ENCODE results near the gene ZXDC.

The ZXDC gene

DNA sequence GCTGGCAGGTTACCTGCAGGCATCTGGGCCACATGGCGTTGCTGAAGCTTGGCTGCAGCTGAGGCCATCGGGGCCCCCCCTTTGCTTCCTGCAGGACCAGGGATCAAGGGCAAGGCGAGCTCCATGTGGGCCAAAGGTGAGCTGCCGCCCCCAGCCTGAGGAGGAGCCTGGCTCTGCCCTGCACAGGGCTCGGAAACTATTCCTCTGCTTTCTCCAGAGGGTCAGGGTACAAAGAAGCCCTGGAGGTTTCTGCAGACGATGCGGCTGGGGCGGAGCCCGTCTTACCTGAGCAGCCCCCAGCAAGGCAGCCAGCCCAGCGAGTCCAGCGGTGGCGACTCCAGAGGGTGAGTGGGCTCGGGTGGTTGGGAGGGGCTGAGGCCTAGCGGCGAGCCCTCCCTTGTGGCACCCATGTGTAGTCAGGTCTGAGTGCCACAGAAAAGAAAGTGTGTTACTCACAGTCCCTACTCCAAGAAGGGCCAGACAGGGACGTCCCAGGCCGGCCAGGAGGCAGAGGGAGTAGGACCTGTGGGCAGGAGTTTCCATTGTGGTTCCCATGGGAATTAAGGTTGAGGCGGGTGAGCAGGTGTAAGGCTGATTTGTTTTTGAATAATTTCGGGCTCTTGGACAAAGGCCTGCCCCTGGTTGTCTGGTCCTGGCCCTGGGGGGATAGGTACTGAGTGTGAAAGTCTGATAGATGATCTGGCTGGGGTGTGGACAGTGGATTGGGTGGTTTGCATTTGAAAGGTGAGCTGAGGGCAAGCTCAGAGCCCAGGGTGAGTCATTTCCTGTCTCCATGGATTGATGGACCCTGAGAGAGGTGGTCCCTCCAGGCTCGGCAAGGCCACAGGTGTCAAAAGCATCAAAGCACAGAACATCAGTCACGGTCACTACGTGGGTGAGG, 55.6 kb downstream of the ZXDC start:
- Histone ChIP-seq H3K4me1 (ENCODE audit: control insufficient read depth, insufficient read depth, low read length, unreplicated experiment) (peaks cover 6% of the 10 kb centered on the region), H3K27ac (ENCODE audit: low read depth, low read length) (no peak overlapping the region), H3K4me3 (ENCODE audit: low read depth, low read length) (no peak overlapping the region), H3K79me2 (ENCODE audit: control insufficient read depth, insufficient read depth, low read length, unreplicated experiment) (no peaks in the 10 kb centered on the region), H3K36me3 (ENCODE audit: insufficient read depth, low read length) (no peaks in the 10 kb centered on the region), H3K27me3 (ENCODE audit: insufficient read depth, low read length) (peaks cover 18% of the 10 kb centered on the region), H2AFZ (ENCODE audit: low read length, unreplicated experiment) (no peak overlapping the region)

DNA sequence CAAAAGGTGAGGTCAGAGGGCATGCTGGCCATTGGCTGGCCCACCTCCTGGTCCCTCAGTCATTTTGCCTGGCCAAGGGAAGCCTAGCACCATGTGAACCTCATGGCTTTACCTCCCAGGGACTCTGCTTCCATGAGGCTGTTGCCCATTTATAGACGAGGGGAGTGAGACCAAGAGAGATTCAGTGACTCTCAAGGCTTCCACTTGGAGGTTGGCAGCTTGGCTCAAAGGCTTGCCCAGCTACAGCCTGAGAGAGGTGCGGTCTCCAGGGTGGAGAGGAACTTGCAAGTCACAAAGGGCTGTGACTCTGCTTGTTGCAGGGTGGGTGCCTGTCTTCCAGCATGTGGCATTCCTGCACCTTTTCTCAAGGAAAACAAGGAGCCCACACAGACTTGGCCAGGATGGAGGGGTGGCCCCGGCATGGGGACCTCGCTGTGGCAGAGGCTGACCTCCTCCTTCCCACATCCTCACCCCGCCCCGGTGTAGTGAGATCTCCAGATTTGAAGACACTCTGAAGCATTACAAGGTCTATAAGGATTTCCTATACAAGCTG, 56.5 kb downstream of the ZXDC start:
- Histone ChIP-seq H3K4me1 (ENCODE audit: control insufficient read depth, insufficient read depth, low read length, unreplicated experiment) (peaks cover 6% of the 10 kb centered on the region), H3K4me3 (ENCODE audit: low read depth, low read length) (no peak overlapping the region), H3K79me2 (ENCODE audit: control insufficient read depth, insufficient read depth, low read length, unreplicated experiment) (no peaks in the 10 kb centered on the region), H2AFZ (ENCODE audit: low read length, unreplicated experiment) (no peak overlapping the region), H3K36me3 (ENCODE audit: insufficient read depth, low read length) (no peaks in the 10 kb centered on the region), H3K27me3 (ENCODE audit: insufficient read depth, low read length) (peaks cover 18% of the 10 kb centered on the region), H3K27ac (ENCODE audit: low read depth, low read length) (no peak overlapping the region)

DNA sequence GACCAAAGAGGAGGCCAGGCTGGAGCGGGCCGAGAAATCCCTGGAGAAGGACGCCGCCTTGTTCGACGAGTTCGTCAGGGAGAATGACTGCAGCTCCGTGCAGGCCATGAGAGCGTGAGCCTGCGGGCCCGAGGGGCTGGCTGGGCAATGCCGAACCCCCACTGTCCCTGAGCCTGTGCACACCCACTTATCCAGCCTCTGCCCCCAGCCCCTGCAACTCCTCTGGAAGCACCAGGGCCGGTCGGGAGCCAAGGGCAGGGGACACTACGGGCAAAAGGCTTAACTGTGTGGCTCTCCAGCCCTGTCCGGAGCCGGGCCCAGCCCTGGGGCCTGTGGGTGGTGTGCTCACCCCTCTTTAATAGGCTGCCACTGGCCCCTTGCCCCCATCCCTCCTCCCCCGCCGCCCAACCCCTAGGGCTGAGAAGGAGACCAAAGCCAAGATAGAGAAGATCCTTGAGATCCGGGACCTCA, 57.0 kb downstream of the ZXDC start:
- Histone ChIP-seq H3K79me2 (ENCODE audit: control insufficient read depth, insufficient read depth, low read length, unreplicated experiment) (no peaks in the 10 kb centered on the region), H3K4me1 (ENCODE audit: control insufficient read depth, insufficient read depth, low read length, unreplicated experiment) (peaks cover 6% of the 10 kb centered on the region), H3K36me3 (ENCODE audit: insufficient read depth, low read length) (no peaks in the 10 kb centered on the region), H2AFZ (ENCODE audit: low read length, unreplicated experiment) (no peak overlapping the region), H3K4me3 (ENCODE audit: low read depth, low read length) (no peak overlapping the region), H3K27ac (ENCODE audit: low read depth, low read length) (no peak overlapping the region), H3K27me3 (ENCODE audit: insufficient read depth, low read length) (peaks cover 24% of the 10 kb centered on the region)

DNA sequence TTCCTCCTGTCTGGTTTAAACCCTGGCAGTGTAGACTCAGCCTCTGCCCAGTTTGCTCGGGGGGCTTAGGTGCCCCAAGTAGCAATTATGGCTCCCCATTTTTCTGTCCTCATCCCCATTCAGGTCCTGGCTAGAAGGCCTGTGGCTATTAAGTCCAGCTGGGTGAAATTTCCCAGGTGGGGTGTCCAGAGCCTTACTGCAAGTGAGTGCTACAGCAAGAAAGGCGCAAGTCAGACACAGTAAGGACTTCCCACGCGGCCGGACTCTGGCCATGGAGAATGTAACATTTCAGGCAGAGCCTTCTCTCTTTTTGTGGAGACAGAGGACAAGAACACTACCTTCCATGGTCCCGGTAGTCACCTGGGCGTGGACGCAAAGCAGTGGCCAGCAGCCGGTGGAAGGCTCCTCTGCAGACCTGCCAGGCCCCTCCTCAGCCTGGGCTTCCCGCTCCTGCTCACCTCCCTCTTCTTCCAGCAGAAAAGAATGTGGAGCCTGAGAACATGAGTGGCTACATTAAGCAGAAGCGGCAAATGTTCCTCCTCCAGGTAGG, 57.6 kb downstream of the ZXDC start:
- H2AFZ ChIP-seq (ENCODE audit: low read length, unreplicated experiment), result no peak overlapping the region
- H3K4me1 ChIP-seq (ENCODE audit: control insufficient read depth, insufficient read depth, low read length, unreplicated experiment), result peaks cover 6% of the 10 kb centered on the region
- no peaks in the 10 kb centered on the region for H3K79me2 ChIP-seq (ENCODE audit: control insufficient read depth, insufficient read depth, low read length, unreplicated experiment)
- H3K36me3 ChIP-seq (ENCODE audit: insufficient read depth, low read length), result no peaks in the 10 kb centered on the region
- H3K27ac ChIP-seq (ENCODE audit: low read depth, low read length), result no peak overlapping the region
- no peak overlapping the region for H3K4me3 ChIP-seq (ENCODE audit: low read depth, low read length)
- peaks cover 29% of the 10 kb centered on the region for H3K27me3 ChIP-seq (ENCODE audit: insufficient read depth, low read length)

DNA sequence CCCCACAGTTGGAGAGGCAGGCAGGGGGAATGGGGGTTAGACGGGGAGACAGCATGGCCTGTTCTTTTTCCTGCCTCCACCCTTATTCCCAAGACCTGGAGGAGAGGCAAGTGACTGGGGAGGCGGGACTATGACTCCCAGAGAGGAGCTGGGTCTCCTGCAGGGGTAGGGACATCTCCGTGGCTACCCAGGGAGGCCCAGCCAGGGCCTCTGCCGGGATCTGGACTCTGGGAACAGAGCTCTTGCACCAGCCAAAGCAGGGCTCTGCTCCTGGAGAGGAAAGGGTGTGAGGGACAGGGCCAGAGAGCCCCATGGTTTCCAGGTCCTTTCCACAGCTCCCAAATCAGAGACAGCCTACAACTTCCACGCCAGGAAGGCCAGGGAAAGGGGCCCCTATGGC, 58.2 kb downstream of the ZXDC start:
- H3K27me3 ChIP-seq (ENCODE audit: insufficient read depth, low read length), result peaks cover 34% of the 10 kb centered on the region
- H3K79me2 ChIP-seq (ENCODE audit: control insufficient read depth, insufficient read depth, low read length, unreplicated experiment), result no peaks in the 10 kb centered on the region
- H2AFZ ChIP-seq (ENCODE audit: low read length, unreplicated experiment), result no peak overlapping the region
- H3K4me3 ChIP-seq (ENCODE audit: low read depth, low read length), result no peak overlapping the region
- peaks cover 6% of the 10 kb centered on the region for H3K4me1 ChIP-seq (ENCODE audit: control insufficient read depth, insufficient read depth, low read length, unreplicated experiment)
- no peak overlapping the region for H3K27ac ChIP-seq (ENCODE audit: low read depth, low read length)
- no peaks in the 10 kb centered on the region for H3K36me3 ChIP-seq (ENCODE audit: insufficient read depth, low read length)

- no peak overlapping the region for H3K27ac ChIP-seq (ENCODE audit: low read depth, low read length)
- H3K27me3 ChIP-seq (ENCODE audit: insufficient read depth, low read length), result peaks cover 40% of the 10 kb centered on the region
- no peak overlapping the region for H2AFZ ChIP-seq (ENCODE audit: low read length, unreplicated experiment)
- no peak overlapping the region for H3K4me3 ChIP-seq (ENCODE audit: low read depth, low read length)
- peaks cover 6% of the 10 kb centered on the region for H3K4me1 ChIP-seq (ENCODE audit: control insufficient read depth, insufficient read depth, low read length, unreplicated experiment)
- H3K79me2 ChIP-seq (ENCODE audit: control insufficient read depth, insufficient read depth, low read length, unreplicated experiment), result no peaks in the 10 kb centered on the region
- H3K36me3 ChIP-seq (ENCODE audit: insufficient read depth, low read length), result no peaks in the 10 kb centered on the region
These were observed 58.7 kb downstream of the ZXDC start for GRCh38 chr3:126416943-126417342.

- H3K36me3 ChIP-seq (ENCODE audit: insufficient read depth, low read length), result no peaks in the 10 kb centered on the region
- H3K27me3 ChIP-seq (ENCODE audit: insufficient read depth, low read length), result peaks cover 49% of the 10 kb centered on the region
- no peak overlapping the region for H3K27ac ChIP-seq (ENCODE audit: low read depth, low read length)
- H3K4me3 ChIP-seq (ENCODE audit: low read depth, low read length), result no peak overlapping the region
- H3K79me2 ChIP-seq (ENCODE audit: control insufficient read depth, insufficient read depth, low read length, unreplicated experiment), result no peaks in the 10 kb centered on the region
- no peak overlapping the region for H2AFZ ChIP-seq (ENCODE audit: low read length, unreplicated experiment)
- peaks cover 6% of the 10 kb centered on the region for H3K4me1 ChIP-seq (ENCODE audit: control insufficient read depth, insufficient read depth, low read length, unreplicated experiment)
These were observed 59.8 kb downstream of the ZXDC start for GRCh38 chr3:126415661-126416591.

DNA sequence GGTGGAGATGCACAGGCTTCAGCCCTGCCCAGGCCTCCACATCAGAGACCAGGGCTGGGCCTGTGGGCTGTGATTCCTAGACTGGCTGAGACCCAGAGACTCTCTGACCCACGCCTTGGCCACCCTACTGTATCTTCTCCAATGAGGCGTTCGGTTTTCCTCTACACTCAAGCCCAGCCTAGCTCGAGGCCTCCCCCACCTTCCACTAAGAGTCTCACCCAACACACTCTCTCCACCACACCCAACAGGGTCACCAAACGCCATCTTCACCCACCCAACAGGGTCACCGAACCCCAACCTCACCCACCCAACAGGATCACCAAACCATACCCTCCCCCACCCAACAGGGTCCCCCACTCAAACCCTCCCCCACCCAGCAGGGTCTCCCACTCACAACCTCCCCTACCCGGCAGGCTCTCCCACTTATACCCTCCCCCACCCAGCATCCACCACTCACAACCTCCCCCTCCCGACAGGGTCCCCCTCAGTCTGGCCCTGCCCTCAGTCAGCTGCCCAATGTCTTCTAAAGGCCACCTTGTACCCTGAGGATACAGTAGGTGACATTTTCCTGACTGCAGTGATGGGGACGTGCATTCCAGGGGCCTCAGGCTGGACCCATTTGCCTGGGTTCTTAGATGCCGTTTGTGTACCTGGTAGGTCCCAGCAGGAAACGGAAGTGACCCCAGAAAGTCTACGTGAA, 60.6 kb downstream of the ZXDC start:
- Histone ChIP-seq H3K36me3 (ENCODE audit: insufficient read depth, low read length) (no peaks in the 10 kb centered on the region), H3K27ac (ENCODE audit: low read depth, low read length) (no peak overlapping the region), H3K27me3 (ENCODE audit: insufficient read depth, low read length) (peaks cover 58% of the 10 kb centered on the region), H3K79me2 (ENCODE audit: control insufficient read depth, insufficient read depth, low read length, unreplicated experiment) (no peaks in the 10 kb centered on the region), H2AFZ (ENCODE audit: low read length, unreplicated experiment) (no peak overlapping the region), H3K4me1 (ENCODE audit: control insufficient read depth, insufficient read depth, low read length, unreplicated experiment) (peaks cover 2% of the 10 kb centered on the region), H3K4me3 (ENCODE audit: low read depth, low read length) (no peak overlapping the region)

DNA sequence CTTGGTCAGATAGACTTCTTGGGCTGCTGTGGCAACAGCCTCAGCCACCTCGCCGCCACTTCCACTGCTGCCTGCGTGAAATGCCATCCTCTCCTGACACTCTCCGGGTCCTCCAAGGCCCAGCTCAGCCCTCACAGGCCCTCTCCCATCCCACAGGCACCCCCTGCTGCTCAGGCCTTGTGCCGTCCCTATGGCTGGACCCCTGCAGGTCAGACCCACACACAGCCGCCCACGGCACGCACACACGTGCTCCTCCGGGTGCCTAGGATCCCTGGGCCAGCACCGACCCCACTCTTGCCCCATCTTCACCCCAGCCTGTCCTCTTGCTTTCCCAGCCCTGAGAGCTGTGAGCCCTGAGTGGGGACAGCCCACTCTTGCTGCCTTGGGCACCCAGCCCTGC, 61.3 kb downstream of the ZXDC start:
- Histone ChIP-seq H3K27ac (ENCODE audit: low read depth, low read length) (no peak overlapping the region), H3K79me2 (ENCODE audit: control insufficient read depth, insufficient read depth, low read length, unreplicated experiment) (no peaks in the 10 kb centered on the region), H3K36me3 (ENCODE audit: insufficient read depth, low read length) (no peaks in the 10 kb centered on the region), H3K4me1 (ENCODE audit: control insufficient read depth, insufficient read depth, low read length, unreplicated experiment) (no peaks in the 10 kb centered on the region), H3K27me3 (ENCODE audit: insufficient read depth, low read length) (peaks cover 65% of the 10 kb centered on the region), H2AFZ (ENCODE audit: low read length, unreplicated experiment) (no peak overlapping the region), H3K4me3 (ENCODE audit: low read depth, low read length) (no peak overlapping the region)

DNA sequence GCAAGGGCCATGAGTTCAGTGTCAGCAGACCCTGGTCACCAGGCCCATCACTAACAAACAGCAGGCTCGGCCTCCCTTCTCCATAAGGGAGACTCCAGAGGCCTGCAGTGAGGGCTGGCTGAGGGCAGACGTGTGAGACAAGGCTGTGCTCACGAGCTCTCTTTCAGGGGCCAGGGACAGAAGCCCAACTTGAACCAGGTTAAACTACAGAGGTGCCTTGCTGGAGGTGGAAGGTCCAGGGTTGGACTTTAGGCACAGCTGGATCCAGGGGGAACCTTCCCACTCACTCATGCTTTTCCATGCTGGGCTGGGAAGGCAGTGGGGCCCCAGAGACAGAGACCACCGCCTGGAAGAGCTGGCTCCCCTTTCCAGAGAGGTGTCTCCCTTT, 62.0 kb downstream of the ZXDC start:
- H3K4me1 ChIP-seq (ENCODE audit: control insufficient read depth, insufficient read depth, low read length, unreplicated experiment), result no peaks in the 10 kb centered on the region
- no peaks in the 10 kb centered on the region for H3K36me3 ChIP-seq (ENCODE audit: insufficient read depth, low read length)
- no peak overlapping the region for H3K4me3 ChIP-seq (ENCODE audit: low read depth, low read length)
- no peaks in the 10 kb centered on the region for H3K79me2 ChIP-seq (ENCODE audit: control insufficient read depth, insufficient read depth, low read length, unreplicated experiment)
- H2AFZ ChIP-seq (ENCODE audit: low read length, unreplicated experiment), result no peak overlapping the region
- peaks cover 71% of the 10 kb centered on the region for H3K27me3 ChIP-seq (ENCODE audit: insufficient read depth, low read length)
- no peak overlapping the region for H3K27ac ChIP-seq (ENCODE audit: low read depth, low read length)

Measured in ACC112 (cell line).